HUES48 (cell line): Measurements from ENCODE around the gene EVL.

Source experiments
- H3K27ac ChIP-seq: one replicate; pipeline ENCODE4 v1.7.0; 2013; ENCODE audit warnings: low read depth, low read length, inconsistent platforms
- H3K27me3 ChIP-seq: 2 replicates; pipeline ENCODE4 v1.6.1; 2013; ENCODE audit warnings: mild to moderate bottlenecking, low read length; ENCODE audit not compliant: control insufficient read depth, insufficient read depth
- H3K36me3 ChIP-seq: 2 replicates; pipeline ENCODE4 v1.6.1; 2013; ENCODE audit warnings: low read length; ENCODE audit not compliant: control insufficient read depth, insufficient read depth
- H3K4me1 ChIP-seq: 2 replicates; pipeline ENCODE4 v1.6.1; 2013; ENCODE audit warnings: mild to moderate bottlenecking, low read length; ENCODE audit not compliant: control insufficient read depth, insufficient read depth
- H3K4me3 ChIP-seq: 2 replicates; pipeline ENCODE4 v1.5.1; 2013; ENCODE audit warnings: mild to moderate bottlenecking, low read depth, low read length
- H3K9ac ChIP-seq: 2 replicates; pipeline ENCODE4 v1.6.1; 2013; ENCODE audit warnings: mild to moderate bottlenecking, low read depth, low read length, moderate library complexity
- H3K9me3 ChIP-seq: 2 replicates; pipeline ENCODE4 v1.6.1; 2013; ENCODE audit warnings: low read length; ENCODE audit not compliant: control insufficient read depth, insufficient read depth

Gene EVL

GRCh38 chr14:100104523-100105300, 39.5 kb downstream of the EVL start:
- Histone ChIP-seq H3K9me3 (no peaks in the 10 kb centered on the region), H3K27ac (no peak overlapping the region), H3K4me1 (peaks cover 4% of the 10 kb centered on the region), H3K36me3 (0 out of 2 replicates have a peak, but pooled peaks cover 1% of the 10 kb centered on the region), H3K27me3 (no peaks in the 10 kb centered on the region), H3K4me3 (no peak overlapping the region), H3K9ac (no peak overlapping the region)

DNA sequence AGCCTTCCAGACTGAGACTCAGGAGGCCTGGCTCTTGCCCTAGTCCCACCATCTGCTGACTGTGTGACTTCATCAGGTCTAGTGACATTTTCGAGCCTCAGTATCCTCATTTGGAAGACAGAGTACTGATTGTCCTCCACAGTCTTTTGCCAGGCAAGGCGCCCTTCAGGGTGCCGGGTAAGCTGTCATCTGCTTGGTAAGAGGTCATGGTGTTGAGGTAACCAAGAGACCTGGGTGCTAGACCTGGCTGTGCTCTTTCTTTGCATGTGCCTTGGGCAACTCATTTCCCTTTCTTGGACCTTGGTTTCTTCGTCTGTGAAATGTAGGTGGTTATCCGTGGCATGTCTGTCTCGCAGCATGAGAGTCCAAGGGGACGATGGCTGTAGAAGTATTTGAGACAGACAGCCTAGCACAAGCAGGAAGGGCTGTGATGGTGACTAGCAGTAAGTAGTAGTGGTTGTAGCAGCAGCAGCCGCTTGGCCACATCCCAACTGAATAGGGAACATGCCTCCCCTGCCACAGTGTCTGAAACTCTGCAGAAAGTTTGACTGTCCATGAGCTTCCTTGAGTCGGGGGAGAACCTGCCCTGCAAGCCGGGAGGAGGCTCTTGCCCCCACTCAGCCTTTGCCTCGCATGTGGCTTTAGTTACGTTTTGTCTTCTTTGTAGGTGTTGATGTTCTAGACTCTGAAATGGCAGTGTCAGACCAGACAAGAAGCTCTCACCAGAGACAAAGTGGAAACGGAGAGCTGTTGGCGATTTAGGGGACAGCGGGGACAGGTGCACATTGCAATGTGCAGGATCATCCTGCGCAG, 40.3 kb downstream of the EVL start:
- Histone ChIP-seq H3K9ac (no peak overlapping the region), H3K36me3 (0 out of 2 replicates have a peak, but pooled peaks cover 2% of the 10 kb centered on the region), H3K9me3 (no peaks in the 10 kb centered on the region), H3K27ac (no peak overlapping the region), H3K27me3 (no peaks in the 10 kb centered on the region), H3K4me3 (no peak overlapping the region), H3K4me1 (peaks cover 4% of the 10 kb centered on the region)

DNA sequence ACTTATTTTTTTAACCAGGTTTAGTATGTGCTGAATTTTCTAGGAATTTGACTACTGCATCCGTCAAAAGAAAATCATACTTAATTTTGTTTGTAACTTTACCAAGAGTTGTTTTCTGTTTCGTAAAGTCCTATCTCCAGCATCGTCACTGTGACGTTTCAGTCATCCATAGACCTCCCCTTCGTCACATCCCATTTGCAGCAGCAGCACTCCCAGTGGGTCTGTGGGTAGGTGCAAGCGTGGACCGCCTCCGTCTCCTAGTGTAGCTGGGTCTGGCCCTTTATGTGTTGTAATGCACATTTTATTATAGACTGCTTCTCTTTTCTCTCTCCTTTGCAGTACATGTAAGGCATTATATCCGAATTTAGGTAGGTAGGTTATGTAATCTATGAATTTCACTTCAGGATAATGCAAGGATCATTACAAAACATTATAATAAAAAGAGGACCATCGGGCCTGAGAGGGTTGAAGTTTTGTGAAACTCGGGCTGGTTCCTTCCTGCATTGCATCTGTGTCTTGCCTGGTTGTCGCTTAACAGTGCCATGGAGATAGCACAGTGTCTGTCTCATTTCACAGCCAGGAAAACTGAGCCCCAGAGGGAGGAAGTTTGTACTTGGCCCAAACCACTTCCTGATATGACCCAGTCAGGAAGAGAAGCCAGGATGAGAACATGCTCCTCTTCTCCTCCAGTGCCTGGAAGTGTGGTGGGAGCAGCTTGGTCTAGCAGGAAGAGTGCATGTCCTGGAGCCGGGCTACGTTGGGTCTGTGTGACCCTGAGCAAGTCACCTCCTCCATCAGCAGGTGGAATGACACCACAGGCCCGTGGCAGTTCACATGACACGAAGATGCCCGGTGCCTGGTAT, 41.3 kb downstream of the EVL start:
- Histone ChIP-seq H3K9ac (no peak overlapping the region), H3K36me3 (0 out of 2 replicates have a peak, but pooled peaks cover 2% of the 10 kb centered on the region), H3K4me3 (no peak overlapping the region), H3K27me3 (no peaks in the 10 kb centered on the region), H3K4me1 (peaks cover 4% of the 10 kb centered on the region), H3K27ac (no peak overlapping the region), H3K9me3 (no peaks in the 10 kb centered on the region)

GRCh38 chr14:100107236-100107635, 42.0 kb downstream of the EVL start:
- H3K9ac ChIP-seq = no peak overlapping the region
- no peaks in the 10 kb centered on the region for H3K9me3 ChIP-seq
- H3K36me3 ChIP-seq = 0 out of 2 replicates have a peak, but pooled peaks cover 2% of the 10 kb centered on the region
- peaks cover 4% of the 10 kb centered on the region for H3K4me1 ChIP-seq
- H3K4me3 ChIP-seq = no peak overlapping the region
- no peaks in the 10 kb centered on the region for H3K27me3 ChIP-seq
- no peak overlapping the region for H3K27ac ChIP-seq

GRCh38 chr14:100108042-100108825, 43.0 kb downstream of the EVL start:
- no peaks in the 10 kb centered on the region for H3K27me3 ChIP-seq
- H3K9me3 ChIP-seq = no peaks in the 10 kb centered on the region
- no peak overlapping the region for H3K27ac ChIP-seq
- no peak overlapping the region for H3K9ac ChIP-seq
- H3K36me3 ChIP-seq = 0 out of 2 replicates have a peak, but pooled peaks cover 2% of the 10 kb centered on the region
- H3K4me1 ChIP-seq = peaks cover 4% of the 10 kb centered on the region
- no peak overlapping the region for H3K4me3 ChIP-seq

- Histone ChIP-seq H3K27ac (no peak overlapping the region), H3K4me3 (no peak overlapping the region), H3K36me3 (0 out of 2 replicates have a peak, but pooled peaks cover 2% of the 10 kb centered on the region), H3K9me3 (no peaks in the 10 kb centered on the region), H3K27me3 (no peaks in the 10 kb centered on the region), H3K9ac (no peak overlapping the region), H3K4me1 (peaks cover 4% of the 10 kb centered on the region)
Observed at GRCh38 chr14:100108840-100109593, 43.8 kb downstream of the EVL start.

DNA sequence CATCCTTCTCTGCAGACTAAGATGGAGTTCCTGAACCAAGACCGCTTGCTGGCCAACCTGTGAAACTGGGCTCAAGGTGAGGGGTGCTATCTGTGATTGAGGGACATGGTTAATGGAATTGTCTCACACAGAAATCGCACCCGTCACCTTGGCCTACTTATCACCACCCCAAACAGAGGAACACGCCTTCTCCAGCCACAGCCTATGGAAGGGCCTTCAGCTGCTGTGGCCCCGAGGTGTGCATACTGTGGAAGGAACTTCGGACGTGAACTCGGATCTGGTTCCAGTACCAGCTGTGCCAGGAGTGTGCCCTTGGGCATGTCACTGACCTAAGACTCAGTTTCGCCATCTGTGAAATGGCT, 44.4 kb downstream of the EVL start:
- Histone ChIP-seq H3K27ac (no peak overlapping the region), H3K9me3 (no peaks in the 10 kb centered on the region), H3K36me3 (0 out of 2 replicates have a peak, but pooled peaks cover 2% of the 10 kb centered on the region), H3K9ac (no peak overlapping the region), H3K27me3 (no peaks in the 10 kb centered on the region), H3K4me3 (no peak overlapping the region), H3K4me1 (peaks cover 4% of the 10 kb centered on the region)

DNA sequence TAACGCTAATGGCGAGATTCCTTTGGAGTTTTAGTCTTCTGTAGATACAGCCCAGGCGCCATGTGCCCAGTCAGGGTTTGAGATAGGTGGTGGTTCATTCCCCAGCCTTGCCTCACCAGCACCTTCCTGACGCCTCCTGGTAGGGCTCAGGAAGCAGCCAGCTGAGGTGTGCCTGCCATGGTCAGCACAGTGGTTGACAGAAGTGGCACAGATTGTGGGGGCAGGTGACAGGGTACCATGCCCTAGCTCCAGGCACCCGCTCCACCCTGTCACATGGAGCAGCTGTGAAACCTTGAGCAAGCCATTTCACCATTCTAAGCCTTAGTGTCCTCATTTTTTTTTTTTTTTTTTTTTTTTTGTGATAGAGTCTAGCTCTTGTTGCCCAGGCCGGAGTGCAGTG, 45.6 kb downstream of the EVL start:
- Histone ChIP-seq H3K9me3 (no peaks in the 10 kb centered on the region), H3K27ac (no peak overlapping the region), H3K36me3 (0 out of 2 replicates have a peak, but pooled peaks cover 2% of the 10 kb centered on the region), H3K4me1 (peaks cover 9% of the 10 kb centered on the region), H3K4me3 (no peak overlapping the region), H3K27me3 (no peaks in the 10 kb centered on the region), H3K9ac (no peak overlapping the region)

DNA sequence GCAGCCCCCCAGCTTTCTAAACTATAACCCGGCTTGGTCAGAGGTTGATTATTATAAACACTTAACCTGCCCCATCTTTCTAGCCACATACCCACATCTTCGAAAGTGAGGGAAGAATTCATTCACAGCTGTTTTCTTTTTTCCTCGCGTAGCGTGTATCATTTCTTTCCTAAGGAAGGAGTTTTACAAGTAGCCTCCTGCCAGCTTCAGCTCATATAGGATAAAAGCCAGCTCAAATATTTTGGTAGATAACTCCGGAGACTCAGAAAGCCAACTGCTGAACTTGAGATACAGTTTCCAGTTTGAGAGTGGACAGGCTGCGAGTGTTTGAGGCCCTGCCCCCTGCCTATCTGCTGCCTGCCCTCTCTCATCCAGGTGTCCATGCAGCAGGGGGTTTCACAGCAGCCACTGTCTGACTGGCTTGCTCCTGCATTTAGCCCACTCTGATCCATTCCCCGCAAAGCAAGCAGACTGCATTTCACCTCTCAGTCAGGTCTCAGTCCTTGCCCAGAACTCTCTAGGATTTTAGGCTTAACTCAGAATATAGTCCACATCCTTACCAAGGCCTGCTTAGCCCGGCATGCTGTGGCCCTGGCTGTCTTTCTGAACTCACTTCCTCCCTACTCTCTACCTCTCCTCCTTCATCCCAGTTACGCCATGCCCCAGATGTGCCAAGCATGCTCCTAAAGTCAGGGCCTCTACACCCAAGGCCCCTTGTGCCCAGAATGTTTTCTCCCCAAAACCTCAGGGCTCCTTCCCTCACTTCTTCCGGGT, 46.9 kb downstream of the EVL start:
- no peak overlapping the region for H3K27ac ChIP-seq

More for the DNA sequence above, 46.9 kb downstream of the EVL start:
- peaks cover 9% of the 10 kb centered on the region for H3K4me1 ChIP-seq
- no peaks in the 10 kb centered on the region for H3K27me3 ChIP-seq
- no peaks in the 10 kb centered on the region for H3K9me3 ChIP-seq
- no peak overlapping the region for H3K4me3 ChIP-seq
- H3K36me3 ChIP-seq = 0 out of 2 replicates have a peak, but pooled peaks cover 2% of the 10 kb centered on the region
- H3K9ac ChIP-seq = no peak overlapping the region
